Neural cell (in vitro differentiated cells): ENCODE data around the gene C7. TPM values are rescaled to one million over a fixed set of nuclear protein-coding genes. Genes with fewer than 3 reads are reported as not detected.

Source experiments
- H2AFZ ChIP-seq: fragments of 200-600, 300-800 bp; sonication (generic), shearing (Covaris generic); 2 replicates; pipeline ENCODE4 v1.6.0; 2014; ENCODE audit warnings: low read depth, mild to moderate bottlenecking, antibody characterized with exemption, low read length, moderate library complexity
- H3F3A ChIP-seq: fragments of 200-600 bp; shearing (Covaris generic); 2 replicates; pipeline ENCODE4 v1.6.1; 2016; ENCODE audit warnings: mild to moderate bottlenecking, moderate library complexity, mixed read lengths, antibody characterized with exemption, low read length; ENCODE audit not compliant: insufficient read depth, poor library complexity, severe bottlenecking
- H3K27ac ChIP-seq: fragments of 200-600, 300-800 bp; sonication (generic), shearing (Covaris generic); 2 replicates; pipeline ENCODE4 v1.5.1; 2014; ENCODE audit warnings: mild to moderate bottlenecking, low read length, moderate library complexity
- H3K27me3 ChIP-seq: fragments of 300-800, 200-600 bp; sonication (generic), shearing (Covaris generic); 2 replicates; pipeline ENCODE4 v1.6.0; 2014; ENCODE audit warnings: mild to moderate bottlenecking, low read depth, low read length, moderate library complexity; ENCODE audit not compliant: insufficient read depth
- H3K36me3 ChIP-seq: fragments of 300-800, 200-600 bp; sonication (generic), shearing (Covaris generic); 2 replicates; pipeline ENCODE4 v1.5.1; 2014; ENCODE audit warnings: mild to moderate bottlenecking, antibody characterized with exemption, low read length, moderate library complexity; ENCODE audit not compliant: insufficient read depth
- H3K4me2 ChIP-seq: fragments of 300-800, 200-600 bp; sonication (generic), shearing (Covaris generic); 2 replicates; pipeline ENCODE4 v1.6.0; 2014; ENCODE audit warnings: mild to moderate bottlenecking, low read length
- H3K4me3 ChIP-seq: fragments of 300-800, 200-600 bp; sonication (generic), shearing (Covaris generic); 2 replicates; pipeline ENCODE4 v1.5.1; 2014; ENCODE audit warnings: mild to moderate bottlenecking, low read length, moderate library complexity
- H3K79me2 ChIP-seq: fragments of 200-600 bp; shearing (Covaris generic); replicated peaks from 2 replicates; pipeline ENCODE4 v1.6.0; 2014; ENCODE audit warnings: mild to moderate bottlenecking, low read length, moderate library complexity; ENCODE audit not compliant: insufficient read depth
- H3K9ac ChIP-seq: fragments of 300-800, 200-600 bp; sonication (generic), shearing (Covaris generic); 2 replicates; pipeline ENCODE4 v1.6.1; 2016; ENCODE audit warnings: mild to moderate bottlenecking, low read length, mixed read lengths
- H3K9me2 ChIP-seq: fragments of 200-600 bp; shearing (Covaris generic); 2 replicates; pipeline ENCODE4 v1.6.1; 2016; ENCODE audit warnings: mild to moderate bottlenecking, low read length, mixed read lengths; ENCODE audit not compliant: insufficient read depth
- H3K9me3 ChIP-seq: fragments of 200-600, 300-800 bp; sonication (generic), shearing (Covaris generic); 2 replicates; pipeline ENCODE4 v1.6.1; 2016; ENCODE audit warnings: mild to moderate bottlenecking, mixed run types, low read length, moderate library complexity, mixed read lengths
- H4K20me1 ChIP-seq: fragments of 200-600 bp; shearing (Covaris generic); 2 replicates; pipeline ENCODE4 v1.6.1; 2016; ENCODE audit warnings: mild to moderate bottlenecking, mixed run types; ENCODE audit not compliant: insufficient read depth
- EP300 ChIP-seq: fragments of 450-650 bp; conservative IDR thresholded peaks from 2 replicates; pipeline ENCODE4 v1.6.1; 2014; ENCODE audit warnings: antibody characterized with exemption, mild to moderate bottlenecking, moderate library complexity; ENCODE audit not compliant: poor library complexity, severe bottlenecking
- EZH2 ChIP-seq: fragments of 200-600, 300-800 bp; shearing (Covaris generic), sonication (generic); IDR thresholded peaks from 2 replicates; pipeline ENCODE4 v1.6.1; 2014; ENCODE audit warnings: antibody characterized with exemption, low read length, borderline replicate concordance, mild to moderate bottlenecking; ENCODE audit not compliant: insufficient read depth, poor library complexity, severe bottlenecking
- MXI1 ChIP-seq: fragments of 450-650 bp; conservative IDR thresholded peaks from 2 replicates; pipeline ENCODE4 v1.6.1; 2014; ENCODE audit warnings: antibody characterized with exemption, mild to moderate bottlenecking; ENCODE audit not compliant: poor library complexity, severe bottlenecking
- POLR2AphosphoS5 ChIP-seq: IDR thresholded peaks from 2 replicates; pipeline ENCODE4 v1.6.1; 2012
- RAD21 ChIP-seq: fragments of 450-650 bp; conservative IDR thresholded peaks from 2 replicates; pipeline ENCODE4 v1.6.1; 2014; ENCODE audit warnings: antibody characterized with exemption, mild to moderate bottlenecking, moderate library complexity
- SMC3 ChIP-seq: fragments of 450-650 bp; conservative IDR thresholded peaks from 2 replicates; pipeline ENCODE4 v1.6.1; 2014; ENCODE audit warnings: antibody characterized with exemption, mild to moderate bottlenecking, moderate library complexity; ENCODE audit not compliant: poor library complexity
- TAF1 ChIP-seq: IDR thresholded peaks from 2 replicates; pipeline ENCODE4 v1.6.1; 2012; ENCODE audit warnings: low read depth
- polyA plus RNA-seq: library from polyadenylated mRNA; depleted of rRNA; stranded (reverse); fragments of >200 nt; gene quantifications from 2 replicates; pipeline ENCODE4 v1.2.3, GENCODE V29; 2014
- TF ChIP-seq, protein P1 (sequence below): fragments of 450-650 bp; IDR thresholded peaks from 2 replicates; pipeline ENCODE4 v1.5.1; 2014; ENCODE audit warnings: antibody characterized with exemption, mild to moderate bottlenecking, moderate library complexity; ENCODE audit not compliant: poor library complexity, severe bottlenecking
- TF ChIP-seq, protein P2 (sequence below): IDR thresholded peaks from 2 replicates; pipeline ENCODE4 v1.6.1; 2012; ENCODE audit warnings: borderline replicate concordance

C7 gene
- polyA plus RNA-seq, 1 donor from 2014 or later: not detected

DNA sequence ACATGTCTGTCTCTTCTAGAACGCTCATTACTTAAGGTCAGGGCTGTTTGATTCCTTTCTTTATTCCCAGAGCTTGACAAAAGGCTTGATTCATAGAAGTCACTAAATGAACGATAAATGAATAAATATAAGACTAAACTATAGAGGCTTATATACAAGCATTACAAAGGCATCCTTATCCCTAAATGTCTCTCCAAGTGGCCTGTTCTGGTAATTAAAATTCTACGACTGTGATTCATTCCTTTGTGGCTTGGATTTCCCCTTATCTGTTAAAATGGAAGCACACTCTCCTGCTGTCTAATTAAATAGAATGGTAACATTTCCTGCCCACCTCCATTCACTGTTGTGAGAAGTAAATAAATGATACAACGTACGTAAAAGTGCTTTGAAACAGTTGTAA lies 49.5 kb downstream of the C7 start:
- no peaks in the 10 kb centered on the region for H3F3A ChIP-seq
- H3K4me2 ChIP-seq: no peak overlapping the region
- H3K4me3 ChIP-seq: no peak overlapping the region
- no peaks in the 10 kb centered on the region for H3K36me3 ChIP-seq
- peaks cover 10% of the 10 kb centered on the region for H3K9me3 ChIP-seq
- no peaks in the 10 kb centered on the region for H4K20me1 ChIP-seq
- no peak overlapping the region for H3K9ac ChIP-seq
- H3K9me2 ChIP-seq: no peaks in the 10 kb centered on the region
- no peak overlapping the region for H3K27ac ChIP-seq
- TF ChIP-seq TAF1 (no peak), SMC3 (no peak), EP300 (no peak), MXI1 (no peak), RAD21 (no peak), EZH2 (no peak), POLR2AphosphoS5 (no peak)
- TF ChIP-seq, protein P1, sequence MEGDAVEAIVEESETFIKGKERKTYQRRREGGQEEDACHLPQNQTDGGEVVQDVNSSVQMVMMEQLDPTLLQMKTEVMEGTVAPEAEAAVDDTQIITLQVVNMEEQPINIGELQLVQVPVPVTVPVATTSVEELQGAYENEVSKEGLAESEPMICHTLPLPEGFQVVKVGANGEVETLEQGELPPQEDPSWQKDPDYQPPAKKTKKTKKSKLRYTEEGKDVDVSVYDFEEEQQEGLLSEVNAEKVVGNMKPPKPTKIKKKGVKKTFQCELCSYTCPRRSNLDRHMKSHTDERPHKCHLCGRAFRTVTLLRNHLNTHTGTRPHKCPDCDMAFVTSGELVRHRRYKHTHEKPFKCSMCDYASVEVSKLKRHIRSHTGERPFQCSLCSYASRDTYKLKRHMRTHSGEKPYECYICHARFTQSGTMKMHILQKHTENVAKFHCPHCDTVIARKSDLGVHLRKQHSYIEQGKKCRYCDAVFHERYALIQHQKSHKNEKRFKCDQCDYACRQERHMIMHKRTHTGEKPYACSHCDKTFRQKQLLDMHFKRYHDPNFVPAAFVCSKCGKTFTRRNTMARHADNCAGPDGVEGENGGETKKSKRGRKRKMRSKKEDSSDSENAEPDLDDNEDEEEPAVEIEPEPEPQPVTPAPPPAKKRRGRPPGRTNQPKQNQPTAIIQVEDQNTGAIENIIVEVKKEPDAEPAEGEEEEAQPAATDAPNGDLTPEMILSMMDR: no peak
- TF ChIP-seq, protein P2, sequence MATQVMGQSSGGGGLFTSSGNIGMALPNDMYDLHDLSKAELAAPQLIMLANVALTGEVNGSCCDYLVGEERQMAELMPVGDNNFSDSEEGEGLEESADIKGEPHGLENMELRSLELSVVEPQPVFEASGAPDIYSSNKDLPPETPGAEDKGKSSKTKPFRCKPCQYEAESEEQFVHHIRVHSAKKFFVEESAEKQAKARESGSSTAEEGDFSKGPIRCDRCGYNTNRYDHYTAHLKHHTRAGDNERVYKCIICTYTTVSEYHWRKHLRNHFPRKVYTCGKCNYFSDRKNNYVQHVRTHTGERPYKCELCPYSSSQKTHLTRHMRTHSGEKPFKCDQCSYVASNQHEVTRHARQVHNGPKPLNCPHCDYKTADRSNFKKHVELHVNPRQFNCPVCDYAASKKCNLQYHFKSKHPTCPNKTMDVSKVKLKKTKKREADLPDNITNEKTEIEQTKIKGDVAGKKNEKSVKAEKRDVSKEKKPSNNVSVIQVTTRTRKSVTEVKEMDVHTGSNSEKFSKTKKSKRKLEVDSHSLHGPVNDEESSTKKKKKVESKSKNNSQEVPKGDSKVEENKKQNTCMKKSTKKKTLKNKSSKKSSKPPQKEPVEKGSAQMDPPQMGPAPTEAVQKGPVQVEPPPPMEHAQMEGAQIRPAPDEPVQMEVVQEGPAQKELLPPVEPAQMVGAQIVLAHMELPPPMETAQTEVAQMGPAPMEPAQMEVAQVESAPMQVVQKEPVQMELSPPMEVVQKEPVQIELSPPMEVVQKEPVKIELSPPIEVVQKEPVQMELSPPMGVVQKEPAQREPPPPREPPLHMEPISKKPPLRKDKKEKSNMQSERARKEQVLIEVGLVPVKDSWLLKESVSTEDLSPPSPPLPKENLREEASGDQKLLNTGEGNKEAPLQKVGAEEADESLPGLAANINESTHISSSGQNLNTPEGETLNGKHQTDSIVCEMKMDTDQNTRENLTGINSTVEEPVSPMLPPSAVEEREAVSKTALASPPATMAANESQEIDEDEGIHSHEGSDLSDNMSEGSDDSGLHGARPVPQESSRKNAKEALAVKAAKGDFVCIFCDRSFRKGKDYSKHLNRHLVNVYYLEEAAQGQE: no peak
- no peaks in the 10 kb centered on the region for H3K79me2 ChIP-seq
- no peaks in the 10 kb centered on the region for H3K27me3 ChIP-seq
- no peak overlapping the region for H2AFZ ChIP-seq

DNA sequence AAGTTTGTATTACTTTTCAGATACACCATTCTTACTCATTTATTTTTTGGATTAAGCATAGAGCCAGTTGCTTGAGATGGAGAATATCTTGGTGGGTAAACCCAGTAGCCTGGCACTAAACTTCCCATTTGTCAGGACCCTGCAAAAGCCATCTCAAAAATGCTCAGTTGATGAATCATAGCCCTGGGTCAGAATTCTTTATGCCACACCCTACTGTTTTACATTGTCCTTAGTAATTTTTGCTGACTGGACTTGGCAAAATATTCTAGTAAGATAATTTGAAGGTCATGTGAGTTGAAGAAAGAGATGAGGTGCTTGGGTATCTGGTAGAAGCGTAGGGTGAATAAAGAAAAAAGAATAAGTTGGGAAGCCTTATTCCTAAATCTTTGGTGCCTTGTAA lies 50.7 kb downstream of the C7 start:
- Histone ChIP-seq H4K20me1 (no peaks in the 10 kb centered on the region), H3K27me3 (no peaks in the 10 kb centered on the region), H3K79me2 (no peaks in the 10 kb centered on the region), H3K4me3 (no peak overlapping the region), H3K27ac (no peak overlapping the region), H3K9me2 (no peaks in the 10 kb centered on the region), H3K9ac (no peak overlapping the region), H3F3A (no peaks in the 10 kb centered on the region), H3K4me2 (no peak overlapping the region), H3K36me3 (no peaks in the 10 kb centered on the region), H3K9me3 (peaks cover 10% of the 10 kb centered on the region), H2AFZ (no peak overlapping the region)
- TF ChIP-seq, protein P2: no peak
- TF ChIP-seq SMC3 (no peak), RAD21 (no peak), EZH2 (no peak), EP300 (no peak), MXI1 (no peak), POLR2AphosphoS5 (no peak), TAF1 (no peak)
- TF ChIP-seq, protein P1: no peak
